CD1c-positive myeloid dendritic cell (primary cell): Measurements from ENCODE around the gene EEF1AKMT3.

Source experiments
- DNase-seq: peaks from one replicate; pipeline ENCODE4 v3.0.0-alpha.2; 2016; ENCODE audit errors: extremely low spot score

The EEF1AKMT3 gene

DNA sequence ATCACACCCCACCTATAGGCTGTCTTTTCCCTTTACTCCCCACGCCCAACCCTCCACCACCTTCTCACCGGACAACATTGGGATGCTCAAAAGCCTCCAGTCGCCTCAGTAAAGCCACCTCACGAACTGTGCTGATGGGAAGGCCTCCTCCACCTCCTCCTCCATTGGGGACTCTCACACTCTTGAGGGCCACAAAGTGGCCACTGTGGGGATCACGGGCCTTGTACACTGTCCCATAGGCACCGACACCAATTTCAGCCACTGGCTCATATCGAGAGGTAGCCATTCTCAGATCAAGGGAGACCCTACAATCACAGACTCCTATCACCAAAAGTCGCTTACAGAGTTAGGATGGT is 21.0 kb upstream of the EEF1AKMT3 start:
- no peak for DNase-seq

DNA sequence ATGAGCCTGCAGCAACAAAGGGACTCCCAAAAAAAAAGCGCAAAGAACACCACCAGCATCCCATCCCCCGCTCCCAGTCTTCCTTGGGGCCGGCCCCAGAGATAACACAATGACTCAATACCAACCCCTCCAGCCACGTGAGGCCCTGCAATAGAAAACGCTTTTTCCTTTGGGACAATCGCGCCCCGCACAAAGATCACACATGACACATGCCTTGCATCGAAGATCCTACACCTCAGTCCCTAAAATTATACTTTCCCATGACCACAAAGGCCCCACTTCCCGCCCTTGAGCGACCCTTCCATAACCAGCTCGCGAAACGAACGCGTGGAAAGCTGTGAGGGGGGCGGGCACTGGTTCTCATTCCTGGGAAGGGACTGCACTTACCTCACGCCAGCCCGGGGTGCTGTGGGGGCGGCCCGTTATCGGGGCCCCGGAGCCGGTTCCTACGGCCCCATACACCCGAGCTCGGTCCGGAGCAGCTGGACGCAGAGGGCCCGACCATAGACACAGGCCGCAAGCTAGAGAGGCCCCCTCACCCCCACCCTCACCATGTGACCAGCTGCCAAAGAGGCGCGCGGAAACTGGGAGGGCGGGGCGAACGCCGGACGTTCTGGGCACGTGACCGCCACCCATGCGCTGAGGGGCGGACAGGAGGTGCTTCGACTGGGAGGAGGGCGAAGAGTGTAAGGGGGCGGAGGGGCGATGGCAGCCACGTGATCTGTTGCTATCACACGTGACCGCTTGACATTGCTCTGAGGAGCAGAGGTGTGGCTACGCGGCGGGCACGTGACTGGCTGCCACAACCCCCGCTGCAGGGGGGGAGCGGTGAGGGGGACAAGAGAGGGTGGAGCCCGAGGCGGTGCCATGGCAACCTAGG is 20.4 kb upstream of the EEF1AKMT3 start, which contains the start of gene CDK4:
TSS of gene CDK4 (minus strand) at position 523 of the 880 bp plus-strand sequence. CDS start 593 bp downstream, outside the sequence.
- DNase-seq = peak; percentile 98

DNA sequence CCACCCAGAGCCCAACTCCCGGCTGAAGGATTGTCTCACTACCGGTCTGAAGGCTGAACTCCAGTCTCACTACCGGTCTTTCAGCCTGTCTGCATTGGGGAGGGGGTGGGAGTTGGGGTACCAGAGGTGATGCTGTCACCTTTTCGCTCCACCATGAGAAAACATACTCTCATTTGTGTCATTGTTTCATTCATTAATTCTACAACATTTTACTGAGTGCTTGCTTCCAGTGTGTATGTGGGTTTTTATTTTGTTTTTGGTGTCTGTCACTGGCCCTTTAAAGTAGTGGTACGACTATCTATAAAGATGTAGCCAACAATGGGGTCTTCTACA is 19.8 kb upstream of the EEF1AKMT3 start:
- no peak for DNase-seq

DNA sequence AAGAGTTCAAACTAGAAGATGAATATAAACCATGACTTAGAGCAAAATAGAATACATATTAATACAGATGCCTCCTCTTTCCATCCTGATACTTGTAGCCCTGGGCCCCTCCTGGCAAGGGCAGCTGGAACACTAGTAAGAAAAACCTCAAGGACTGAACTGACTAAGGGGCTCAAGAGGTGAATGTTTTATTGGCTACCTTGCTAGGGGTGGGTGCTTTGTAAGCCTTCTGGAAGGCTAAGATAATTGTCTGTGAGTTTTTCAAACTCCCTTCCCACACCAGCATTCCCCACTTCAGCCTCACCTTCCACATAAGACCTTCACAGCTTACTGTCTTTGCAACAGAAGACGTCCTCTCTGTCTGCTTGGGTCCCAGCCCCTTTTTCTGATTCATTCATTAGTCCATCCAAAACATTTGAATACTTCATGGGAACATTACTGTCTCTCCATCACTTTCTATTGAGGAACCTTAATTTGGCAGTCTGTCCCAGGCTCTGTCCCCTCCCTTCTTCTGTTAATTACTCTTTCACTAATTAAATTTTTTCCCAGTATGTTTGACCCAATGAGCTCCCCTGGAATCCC is 18.6 kb upstream of the EEF1AKMT3 start:
- DNase-seq = no peak

DNA sequence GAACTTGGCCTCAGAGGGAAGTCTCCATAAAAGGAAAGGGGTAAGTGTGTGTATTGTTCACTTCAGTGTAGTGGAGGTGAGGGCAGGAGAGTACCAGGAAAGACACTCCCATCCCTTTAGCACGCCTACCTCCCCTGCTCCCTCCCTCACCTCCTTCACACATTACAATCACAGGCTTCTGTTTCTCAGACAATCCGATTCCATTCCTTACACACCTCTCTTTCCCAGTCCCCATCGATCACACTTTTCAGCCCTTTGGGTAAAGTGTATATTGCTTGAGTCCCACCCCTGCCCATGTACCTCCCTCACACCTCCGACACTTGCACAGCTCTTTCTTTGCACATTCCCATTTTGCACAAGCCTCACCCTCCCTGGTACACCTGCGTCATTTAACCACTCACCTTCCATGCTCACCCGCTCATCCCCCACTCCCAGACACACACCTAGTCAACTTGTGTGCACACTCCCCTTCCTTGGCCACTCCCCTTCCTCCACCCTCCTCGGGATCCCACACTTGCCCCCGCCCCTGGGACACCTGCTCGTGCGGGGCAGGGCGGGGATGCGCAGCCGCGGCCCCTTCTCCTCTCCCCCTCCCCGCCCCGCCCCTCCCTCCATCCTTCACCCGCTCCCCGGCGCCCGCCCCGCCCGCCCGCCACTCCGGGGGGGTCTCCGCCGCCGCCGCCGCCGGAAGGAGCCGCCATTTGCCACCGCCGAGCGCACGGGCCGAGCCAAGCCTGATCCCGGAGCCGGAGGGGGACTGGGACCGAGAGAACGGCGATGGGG is 17.8 kb upstream of the EEF1AKMT3 start, which contains the start of gene MARCHF9:
TSS of gene MARCHF9 (plus strand) at position 693 of the 783 bp plus-strand sequence. CDS start 426 bp downstream, outside the sequence.
- peak; percentile 55 for DNase-seq

DNA sequence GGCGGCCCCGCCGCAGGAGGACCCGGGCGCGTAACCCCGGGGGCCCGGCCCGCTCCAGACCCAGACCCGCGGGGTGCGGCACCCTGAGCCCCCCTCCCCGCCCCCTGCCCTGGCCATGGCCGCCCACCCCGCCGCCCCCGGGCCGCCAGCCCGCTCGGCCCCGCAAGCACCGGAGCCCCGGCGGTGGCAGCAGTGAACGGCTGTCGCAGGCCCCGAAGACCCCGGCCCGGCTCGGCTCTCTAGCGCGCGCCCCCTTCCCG is 17.3 kb upstream of the EEF1AKMT3 start:
- no peak for DNase-seq

DNA sequence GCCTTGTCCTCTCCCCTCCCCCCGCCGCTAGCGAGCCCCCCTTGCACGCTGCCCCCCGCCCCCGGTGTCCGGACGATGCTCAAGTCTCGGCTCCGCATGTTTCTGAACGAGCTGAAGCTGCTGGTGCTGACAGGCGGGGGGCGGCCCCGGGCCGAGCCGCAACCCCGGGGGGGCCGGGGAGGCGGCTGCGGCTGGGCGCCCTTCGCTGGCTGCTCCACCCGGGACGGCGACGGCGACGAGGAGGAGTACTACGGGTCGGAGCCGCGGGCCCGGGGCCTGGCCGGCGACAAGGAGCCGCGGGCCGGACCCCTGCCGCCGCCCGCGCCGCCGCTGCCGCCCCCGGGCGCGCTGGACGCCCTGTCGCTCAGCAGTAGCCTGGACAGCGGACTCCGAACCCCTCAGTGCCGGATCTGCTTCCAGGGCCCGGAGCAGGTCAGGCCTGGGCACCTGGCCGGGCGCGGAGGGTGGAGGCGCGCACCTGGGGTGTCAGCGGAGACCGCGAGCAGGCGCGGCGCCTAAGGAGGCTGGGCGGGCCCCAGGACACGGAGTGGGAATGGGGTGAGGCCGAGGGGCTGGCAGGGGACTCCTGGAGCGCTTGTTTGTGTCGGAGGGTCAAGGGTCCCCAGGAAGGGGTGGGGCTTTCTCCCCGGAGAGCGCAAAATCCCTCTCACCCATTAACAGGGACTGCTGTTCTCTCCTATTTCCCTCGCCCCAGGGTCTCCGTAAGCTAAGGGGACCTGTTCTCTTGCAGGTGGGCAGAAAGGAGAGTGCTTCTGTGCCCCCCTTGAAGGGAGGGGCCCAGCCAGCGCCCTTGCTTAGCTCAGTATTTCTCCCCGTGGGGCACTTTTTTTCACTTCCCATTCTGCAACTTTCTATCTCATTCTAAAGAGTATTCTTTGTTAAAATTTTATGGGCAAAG is 16.7 kb upstream of the EEF1AKMT3 start:
- DNase-seq = no peak

DNA sequence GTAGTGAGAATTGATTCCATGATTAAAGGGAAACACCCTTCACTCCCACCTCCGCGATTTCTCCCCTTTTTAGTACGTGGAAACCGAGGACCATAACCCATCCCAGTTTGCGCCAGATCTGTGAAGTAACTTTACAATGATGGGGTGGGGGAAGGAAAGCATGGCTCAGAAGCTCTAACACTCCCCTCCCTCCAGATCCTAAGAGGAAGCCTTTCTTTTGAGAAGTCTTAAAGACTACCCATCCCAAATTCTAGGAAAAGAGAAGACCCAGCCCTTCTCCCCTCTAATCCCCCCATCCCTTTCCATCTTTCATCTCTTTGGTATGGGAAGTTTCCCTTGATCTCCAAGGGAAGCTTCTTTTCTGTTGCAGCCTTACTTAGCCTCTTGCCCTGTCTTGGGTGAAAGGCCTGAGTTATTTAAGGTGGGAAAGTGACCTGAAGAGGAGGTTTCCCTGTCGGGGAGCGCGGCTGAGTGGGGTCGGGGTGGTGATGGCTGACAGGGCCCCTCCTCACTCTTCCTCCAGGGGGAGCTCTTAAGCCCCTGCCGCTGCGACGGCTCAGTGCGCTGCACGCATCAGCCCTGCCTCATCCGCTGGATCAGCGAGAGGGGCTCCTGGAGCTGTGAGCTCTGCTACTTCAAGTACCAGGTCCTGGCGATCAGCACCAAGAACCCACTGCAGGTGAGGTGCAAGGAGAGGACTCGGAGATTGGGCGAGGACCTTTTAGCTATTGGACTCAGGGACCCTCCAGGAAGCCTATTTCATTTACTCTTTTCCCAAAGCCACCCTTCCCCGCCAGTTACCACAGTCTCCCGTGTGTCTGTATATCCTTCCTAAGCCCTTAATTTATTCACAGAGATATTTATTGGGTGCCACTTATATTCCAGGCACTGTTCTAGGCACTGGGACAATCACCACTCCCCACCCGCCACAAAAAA is 15.7 kb upstream of the EEF1AKMT3 start:
- peak; percentile 66 for DNase-seq

DNA sequence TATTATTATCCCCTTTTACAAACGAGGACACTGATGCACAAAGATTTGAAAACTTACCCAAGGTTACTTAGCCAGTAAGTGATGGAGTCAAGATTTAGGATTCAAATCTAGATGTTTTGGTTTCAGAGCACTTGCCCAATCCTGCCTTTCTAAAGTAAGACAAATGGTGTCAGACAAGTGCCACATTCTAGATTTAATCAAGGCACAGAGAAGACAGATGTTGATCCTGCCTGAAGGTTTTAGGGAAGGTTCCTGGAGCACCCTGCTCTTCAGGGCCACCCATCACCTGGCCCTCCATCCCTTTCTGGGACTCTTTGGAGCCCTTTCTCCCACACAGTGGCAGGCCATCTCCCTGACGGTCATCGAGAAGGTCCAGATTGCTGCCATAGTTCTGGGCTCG is 14.6 kb upstream of the EEF1AKMT3 start:
- no peak for DNase-seq

DNA sequence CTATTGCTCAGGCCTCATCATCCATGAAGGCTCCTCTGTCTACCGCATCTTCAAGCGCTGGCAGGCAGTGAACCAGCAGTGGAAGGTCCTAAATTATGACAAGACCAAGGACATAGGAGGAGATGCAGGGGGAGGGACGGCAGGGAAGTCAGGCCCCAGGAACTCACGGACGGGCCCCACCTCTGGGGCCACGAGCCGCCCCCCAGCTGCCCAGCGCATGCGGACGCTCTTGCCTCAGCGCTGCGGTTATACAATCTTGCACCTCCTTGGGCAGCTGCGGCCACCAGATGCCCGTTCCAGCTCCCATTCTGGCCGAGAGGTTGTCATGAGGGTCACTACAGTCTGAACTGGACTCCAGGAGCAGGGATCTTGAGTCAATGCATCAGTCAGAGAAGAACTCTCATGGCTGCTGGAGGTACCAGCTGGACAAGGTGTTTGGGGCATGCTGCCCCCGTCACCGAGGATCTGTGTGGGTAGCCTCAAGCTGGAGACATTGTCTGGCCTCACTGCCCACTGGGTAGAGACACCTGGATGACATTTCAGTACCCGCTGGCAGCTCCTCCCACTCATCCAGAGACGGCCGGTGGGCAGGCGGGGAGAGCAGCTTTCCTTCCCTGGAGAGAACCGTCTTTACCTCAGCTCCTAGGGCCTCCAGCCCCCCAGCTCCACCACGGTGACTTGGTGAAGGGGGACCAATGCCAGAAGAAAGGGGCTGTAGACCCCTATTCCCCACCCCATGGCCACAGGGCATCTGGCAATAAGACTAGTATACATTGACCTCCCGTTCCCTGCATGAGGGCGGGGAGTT is 13.7 kb upstream of the EEF1AKMT3 start:
- DNase-seq = no peak

DNA sequence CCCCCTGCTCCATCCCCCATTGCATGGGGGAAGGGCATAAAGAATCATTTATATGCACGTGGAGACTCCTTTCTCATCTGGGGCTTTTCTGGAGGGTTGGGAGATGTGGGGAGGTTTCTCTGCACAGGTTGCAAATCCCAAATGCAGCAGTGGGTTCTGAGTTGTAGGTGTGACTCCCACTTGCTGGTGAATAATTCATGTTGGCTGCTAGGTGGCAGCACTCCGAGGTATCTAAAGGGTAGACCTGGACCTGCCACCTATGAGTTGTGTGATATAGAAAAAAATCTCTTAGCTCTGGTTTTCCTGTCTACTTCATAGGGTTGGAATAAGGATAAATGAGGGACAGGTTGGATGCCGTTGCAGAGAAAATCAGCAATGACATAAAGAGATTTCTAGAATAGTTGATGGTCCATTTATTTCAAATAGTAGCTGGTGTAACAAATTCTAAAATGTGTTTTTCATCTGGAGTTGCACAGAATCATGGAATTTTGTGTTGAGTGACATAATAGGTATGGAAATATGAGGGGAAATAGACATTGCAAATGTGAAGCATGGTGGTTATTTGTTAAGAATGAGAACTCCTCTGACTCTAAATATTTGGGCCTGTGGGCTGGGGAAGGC is 12.9 kb upstream of the EEF1AKMT3 start:
- DNase-seq = no peak

DNA sequence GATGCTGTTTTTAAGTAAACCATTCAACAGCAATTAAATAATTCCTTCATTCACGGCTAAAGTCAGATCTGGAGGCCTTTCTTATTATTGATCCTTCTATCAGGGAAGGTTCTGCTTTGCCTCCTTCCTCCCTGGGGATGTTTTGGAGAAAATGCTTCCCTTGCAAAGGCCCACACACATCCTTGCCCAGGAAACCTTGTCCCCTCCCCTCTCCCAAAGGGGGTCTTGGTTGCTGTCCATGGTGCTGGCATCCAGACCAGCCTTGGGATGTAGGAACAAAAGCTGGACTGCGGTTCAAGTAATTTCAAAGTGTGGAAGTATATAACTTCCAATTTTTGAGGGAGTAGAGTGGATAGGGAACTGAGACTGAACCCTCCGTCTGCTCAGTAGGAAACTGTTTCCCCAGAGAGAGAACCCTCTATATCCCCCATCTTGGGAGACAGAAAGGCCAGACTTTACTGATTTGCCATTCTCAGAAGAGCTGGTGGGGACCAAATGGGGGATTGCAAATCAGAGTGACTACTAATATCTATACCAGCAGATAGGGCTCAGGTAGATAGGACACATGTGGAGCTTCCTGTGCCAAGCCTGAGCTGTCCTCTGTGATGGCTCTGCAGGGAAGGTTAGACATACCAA is 11.9 kb upstream of the EEF1AKMT3 start:
- DNase-seq = no peak

DNA sequence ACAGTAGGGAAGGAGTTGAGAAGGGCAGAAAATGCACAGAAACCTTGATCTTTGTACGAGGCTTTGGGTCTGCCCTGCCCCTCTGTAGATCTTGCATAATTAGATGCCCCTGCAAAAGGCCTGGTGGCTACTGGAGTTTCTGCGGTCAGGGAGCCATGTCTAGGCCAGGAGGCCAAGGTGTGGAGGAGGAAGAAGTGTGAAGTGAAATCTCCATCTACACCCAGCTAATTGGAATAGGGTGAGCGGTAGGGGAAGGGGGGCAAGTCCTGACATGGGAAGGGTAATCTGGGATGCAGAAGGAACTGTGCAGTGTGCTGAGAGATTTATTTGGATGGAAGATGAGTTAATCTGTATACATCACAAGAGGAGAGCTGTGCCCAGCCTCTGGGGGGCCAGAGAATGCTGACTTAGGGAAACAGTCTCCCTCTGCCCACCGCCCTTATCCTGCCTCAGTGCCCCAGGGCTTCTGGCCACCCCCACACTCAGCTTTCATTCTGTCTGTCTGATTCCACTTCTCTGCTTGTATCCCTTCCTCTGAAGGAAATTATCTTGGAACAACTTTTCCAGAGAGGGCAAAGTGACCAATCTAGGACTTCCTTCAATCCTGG is 10.9 kb upstream of the EEF1AKMT3 start:
- DNase-seq = no peak

DNA sequence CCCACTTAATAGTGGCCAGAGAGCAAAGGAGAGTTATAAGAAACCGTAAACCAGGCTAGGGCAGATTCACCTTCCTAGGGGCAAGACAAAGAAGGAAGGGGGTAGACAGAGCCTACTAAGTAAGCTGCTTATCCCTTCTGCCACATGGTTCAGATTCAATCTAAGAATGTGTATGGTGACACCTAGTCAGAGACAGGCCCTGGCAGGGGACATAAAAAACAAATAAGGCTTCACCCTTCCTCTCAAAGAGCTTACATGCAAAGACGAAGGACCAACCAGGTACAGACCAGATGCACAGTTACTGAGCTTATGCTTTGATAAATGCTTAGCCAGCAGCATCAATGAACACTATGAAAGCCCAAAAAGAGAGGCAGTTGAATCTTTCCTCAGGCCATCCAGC is 10.0 kb upstream of the EEF1AKMT3 start:
- no peak for DNase-seq

DNA sequence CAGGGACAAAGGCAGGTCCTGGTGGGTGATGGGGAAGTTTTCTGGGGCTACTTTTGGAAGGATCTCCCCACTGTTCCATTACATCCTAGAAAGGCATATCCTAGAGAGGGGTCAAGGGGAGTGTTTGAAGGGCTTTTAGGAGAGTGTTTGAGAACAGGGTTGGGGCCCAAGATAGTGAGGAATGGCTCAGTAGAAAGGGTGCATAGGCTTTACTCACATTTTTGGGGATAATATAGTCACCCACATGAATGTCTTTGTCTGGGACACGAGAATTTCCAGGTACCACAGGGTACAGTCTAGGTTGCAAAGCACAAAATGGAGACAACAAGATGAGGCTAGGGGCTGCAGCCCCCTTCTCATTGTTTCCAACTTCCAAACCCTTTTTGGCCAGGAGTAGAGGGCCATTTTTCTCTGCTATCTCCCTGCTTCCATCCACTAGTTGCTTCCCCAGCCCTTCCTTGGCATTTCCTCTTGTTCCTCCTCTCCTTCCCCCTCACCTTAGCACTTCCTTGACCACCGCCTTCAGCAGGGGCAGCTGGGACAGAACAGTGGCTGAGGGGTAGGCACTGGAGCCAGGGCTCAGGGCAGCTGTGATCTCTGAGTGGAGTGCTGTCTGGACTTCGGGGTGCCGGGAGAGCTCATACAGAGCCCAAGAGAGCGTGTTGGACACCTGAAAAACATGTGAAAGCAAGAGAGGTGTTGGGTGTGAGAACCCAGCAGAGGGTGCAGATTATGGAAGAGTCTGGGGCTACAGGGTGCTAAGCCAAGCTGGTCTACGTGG is 8.3 kb upstream of the EEF1AKMT3 start:
- no peak for DNase-seq

DNA sequence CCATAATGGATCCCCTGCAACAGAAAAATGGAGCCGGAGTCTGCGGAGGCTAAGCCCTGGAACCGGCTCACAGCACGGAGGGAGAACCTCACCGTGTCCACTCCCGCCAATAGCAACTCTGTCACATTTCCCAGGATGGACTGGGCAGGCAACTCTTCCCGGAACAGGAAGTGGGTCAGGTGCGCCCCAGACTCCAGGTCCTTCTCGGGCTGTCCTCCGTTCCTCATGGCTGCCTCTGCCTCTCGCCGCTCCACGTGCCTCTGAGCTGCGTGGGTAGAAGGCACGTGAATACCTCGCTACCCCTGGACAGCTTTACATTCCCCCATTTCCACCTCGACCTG is 7.8 kb upstream of the EEF1AKMT3 start:
- no peak for DNase-seq

DNA sequence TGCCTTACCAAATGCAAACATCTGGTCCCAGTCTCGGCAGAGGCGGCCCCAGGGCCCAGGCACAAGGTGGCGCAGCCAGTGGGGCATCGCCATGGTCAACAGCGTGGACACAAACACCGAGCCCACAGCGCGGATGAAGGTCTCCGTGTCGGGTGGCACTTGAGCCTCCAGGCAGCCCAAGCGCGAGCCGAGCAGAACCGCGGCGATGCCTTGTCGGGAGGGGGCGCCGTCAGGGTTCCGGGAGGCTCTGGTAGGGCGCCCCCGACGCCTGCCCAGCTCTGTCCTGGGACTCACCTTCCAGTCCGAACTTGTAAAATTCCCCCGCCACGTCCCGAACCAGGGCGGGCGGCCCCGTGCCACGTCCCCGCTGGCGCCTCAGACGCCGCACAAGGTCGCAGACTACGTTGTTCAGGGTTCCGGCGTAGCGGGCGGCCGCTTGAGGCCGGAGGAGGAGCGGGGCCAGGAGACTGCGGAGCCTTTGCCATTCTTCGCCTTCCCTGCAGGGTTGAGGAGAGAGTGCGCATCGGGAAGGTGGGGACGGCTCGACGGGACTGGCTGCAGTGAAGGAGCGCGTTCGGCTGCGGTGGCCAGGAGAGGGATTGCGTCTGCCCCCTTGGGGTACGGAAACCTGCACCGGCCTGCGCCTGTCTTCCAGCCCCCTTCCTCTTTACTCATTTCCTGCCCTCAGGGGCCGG is 7.3 kb upstream of the EEF1AKMT3 start:
- DNase-seq = peak; percentile 47
